Cardiac muscle cell (in vitro differentiated cells and primary cell): ENCODE results near the gene PRKG1. TPM values are rescaled to one million over a fixed set of nuclear protein-coding genes. Genes with fewer than 3 reads are reported as not detected.

Experiments used
- DNase-seq, 2 donors: peaks; one replicate each; pipeline versions ENCODE4 v3.0.0 to v3.0.0-alpha.2; 2010 to 2017; ENCODE audit warnings: low read depth in 1 of 2, low spot score in 1 of 2
- H3K27ac ChIP-seq: fragments of 200-600 bp; sonication (generic); 2 replicates; pipeline ENCODE4 v1.5.1; 2016
- H3K27me3 ChIP-seq: fragments of 200-600 bp; sonication (generic); 2 replicates; pipeline ENCODE4 v1.6.0; 2016; ENCODE audit warnings: control low read depth
- H3K36me3 ChIP-seq: fragments of 200-600 bp; sonication (generic); 2 replicates; pipeline ENCODE4 v1.5.1; 2016; ENCODE audit warnings: control low read depth
- H3K4me1 ChIP-seq: fragments of 200-600 bp; sonication (generic); 2 replicates; pipeline ENCODE4 v1.8.1; 2017; ENCODE audit warnings: low read depth, mild to moderate bottlenecking, mixed run types
- H3K4me3 ChIP-seq: fragments of 200-600 bp; sonication (generic); 2 replicates; pipeline ENCODE4 v1.5.1; 2016; ENCODE audit warnings: mild to moderate bottlenecking
- H3K9me3 ChIP-seq: fragments of 200-600 bp; sonication (generic); 2 replicates; pipeline ENCODE4 v1.5.1; 2017; ENCODE audit warnings: low read depth, mild to moderate bottlenecking, control low read depth
- polyA plus RNA-seq: library from polyadenylated mRNA; unstranded; fragments of >200 nt; fragmentation: Nextera tagmentation; extraction: Ambion mirVana; gene quantifications from 2 replicates; pipeline ENCODE4 v1.2.1, GENCODE V29; 2016
- total RNA-seq: library from RNA; depleted of rRNA; stranded (reverse); fragments of >200 nt; gene quantifications from 2 replicates; pipeline ENCODE4 v1.2.3, GENCODE V29; 2016
- TF ChIP-seq, protein P1 (sequence below): IDR thresholded peaks from 2 replicates; pipeline ENCODE4 v1.5.1; 2012; ENCODE audit warnings: low read depth, mild to moderate bottlenecking, low read length

PRKG1 gene
- total and polyA plus RNA-seq, 2 experiments from 2014 or later = 2.9 to 13.3 TPM

DNA sequence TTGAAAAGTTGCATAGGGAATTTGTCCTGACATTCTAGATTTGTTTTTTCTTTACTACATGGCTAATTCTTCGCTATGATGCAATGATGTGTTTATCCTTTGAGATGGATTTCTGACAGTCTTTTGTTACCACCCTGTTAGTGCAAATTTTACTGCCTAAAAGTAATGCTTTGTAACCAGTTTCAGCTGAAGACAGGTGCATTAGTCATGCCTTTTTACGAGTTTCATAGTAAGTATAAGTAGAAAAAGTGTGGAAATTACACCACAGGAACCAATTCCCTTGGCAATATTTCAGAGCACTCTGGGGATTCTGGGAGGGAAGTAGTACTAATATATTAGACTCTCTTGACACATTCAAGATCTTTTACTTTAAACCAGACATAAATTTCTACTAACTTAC, 982.0 kb downstream of the PRKG1 start:
- no peak for DNase-seq
- no peaks in the 10 kb centered on the region for H3K4me1 ChIP-seq
- TF ChIP-seq, protein P1, sequence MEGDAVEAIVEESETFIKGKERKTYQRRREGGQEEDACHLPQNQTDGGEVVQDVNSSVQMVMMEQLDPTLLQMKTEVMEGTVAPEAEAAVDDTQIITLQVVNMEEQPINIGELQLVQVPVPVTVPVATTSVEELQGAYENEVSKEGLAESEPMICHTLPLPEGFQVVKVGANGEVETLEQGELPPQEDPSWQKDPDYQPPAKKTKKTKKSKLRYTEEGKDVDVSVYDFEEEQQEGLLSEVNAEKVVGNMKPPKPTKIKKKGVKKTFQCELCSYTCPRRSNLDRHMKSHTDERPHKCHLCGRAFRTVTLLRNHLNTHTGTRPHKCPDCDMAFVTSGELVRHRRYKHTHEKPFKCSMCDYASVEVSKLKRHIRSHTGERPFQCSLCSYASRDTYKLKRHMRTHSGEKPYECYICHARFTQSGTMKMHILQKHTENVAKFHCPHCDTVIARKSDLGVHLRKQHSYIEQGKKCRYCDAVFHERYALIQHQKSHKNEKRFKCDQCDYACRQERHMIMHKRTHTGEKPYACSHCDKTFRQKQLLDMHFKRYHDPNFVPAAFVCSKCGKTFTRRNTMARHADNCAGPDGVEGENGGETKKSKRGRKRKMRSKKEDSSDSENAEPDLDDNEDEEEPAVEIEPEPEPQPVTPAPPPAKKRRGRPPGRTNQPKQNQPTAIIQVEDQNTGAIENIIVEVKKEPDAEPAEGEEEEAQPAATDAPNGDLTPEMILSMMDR = no peak
- no peaks in the 10 kb centered on the region for H3K9me3 ChIP-seq
- no peaks in the 10 kb centered on the region for H3K36me3 ChIP-seq
- H3K27ac ChIP-seq = no peak overlapping the region
- no peak overlapping the region for H3K4me3 ChIP-seq
- no peaks in the 10 kb centered on the region for H3K27me3 ChIP-seq

DNA sequence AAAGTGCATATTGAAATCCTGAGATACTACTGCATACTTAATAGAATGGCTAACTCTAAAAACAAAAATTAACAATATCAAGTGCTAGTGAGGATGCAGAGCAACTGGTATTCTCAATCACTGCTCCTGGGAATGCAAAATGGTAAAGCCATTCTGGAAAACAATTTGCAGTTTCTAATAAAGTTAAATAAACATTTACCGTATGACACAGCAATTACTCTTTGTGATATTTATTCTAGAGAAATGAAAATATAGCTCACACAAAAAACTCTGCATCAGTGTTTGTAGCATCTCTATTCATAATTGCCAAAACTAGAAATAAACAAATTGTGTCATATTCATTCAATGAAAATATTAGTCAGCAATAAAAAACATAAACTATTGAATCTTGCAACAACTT, 984.8 kb downstream of the PRKG1 start:
- no peak overlapping the region for H3K27ac ChIP-seq
- H3K27me3 ChIP-seq = no peaks in the 10 kb centered on the region
- no peaks in the 10 kb centered on the region for H3K4me1 ChIP-seq
- no peaks in the 10 kb centered on the region for H3K9me3 ChIP-seq
- TF ChIP-seq, protein P1 = no peak
- H3K36me3 ChIP-seq = no peaks in the 10 kb centered on the region
- H3K4me3 ChIP-seq = no peak overlapping the region
- DNase-seq = no peak

DNA sequence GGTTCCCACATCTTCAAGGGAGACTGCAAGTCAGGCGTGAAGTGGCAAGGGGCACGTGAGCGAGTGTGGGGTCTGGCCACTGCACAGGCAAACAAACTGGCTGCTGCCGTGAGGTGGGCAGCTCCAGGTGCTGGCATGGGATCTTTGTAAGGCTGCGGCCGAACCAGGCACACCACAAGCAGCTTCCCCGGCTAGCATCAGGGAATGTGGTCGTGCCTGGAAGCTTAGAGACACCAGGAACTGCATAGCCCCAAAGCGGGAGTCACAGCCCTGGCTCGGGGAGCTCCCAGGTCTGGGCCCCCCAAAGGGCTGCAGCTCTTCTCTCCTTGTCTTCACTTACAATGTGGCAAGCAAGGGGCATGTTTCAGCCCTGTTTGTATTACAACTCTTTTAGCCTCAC, 988.9 kb downstream of the PRKG1 start:
- TF ChIP-seq, protein P1 = no peak
- H3K36me3 ChIP-seq = no peaks in the 10 kb centered on the region

DNA sequence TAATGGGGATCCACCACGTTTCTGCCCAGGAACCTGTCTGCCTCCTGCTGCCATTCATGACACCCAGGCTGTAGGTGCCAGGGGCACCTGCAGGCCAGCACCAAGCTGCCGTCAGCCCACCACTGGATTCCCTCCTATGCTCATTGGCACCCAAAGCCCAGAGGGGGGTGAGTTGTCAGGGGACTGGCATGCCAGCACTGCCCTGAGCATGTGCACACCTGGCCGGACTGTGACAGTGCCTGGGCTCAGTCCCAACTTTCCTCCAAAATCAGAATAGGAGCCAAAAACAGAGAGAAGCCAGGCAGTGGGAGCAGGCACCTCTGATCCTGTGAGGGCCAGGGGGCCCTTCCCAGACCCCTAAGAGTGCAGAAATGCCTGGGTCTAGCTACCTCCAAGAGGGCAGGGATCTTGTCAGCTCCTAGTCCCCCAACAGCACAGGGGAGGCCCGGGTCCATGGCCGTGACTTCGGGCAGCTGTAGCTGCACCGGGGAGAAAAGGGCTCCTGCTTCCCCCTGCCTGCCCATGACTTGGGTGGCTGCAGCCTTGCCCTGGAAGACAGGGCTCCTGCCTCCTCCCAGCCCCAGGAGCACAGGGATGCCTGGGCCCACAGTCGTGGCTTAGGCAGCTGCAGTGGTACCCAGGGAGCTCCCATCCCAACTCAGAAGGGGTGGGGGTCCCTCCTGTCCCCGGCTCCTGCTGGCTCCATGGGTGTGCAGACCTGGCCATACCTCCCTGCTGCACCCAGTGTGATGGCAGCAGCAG, 990.0 kb downstream of the PRKG1 start:
- H3K27me3 ChIP-seq = no peaks in the 10 kb centered on the region
- TF ChIP-seq, protein P1 = no peak
- no peaks in the 10 kb centered on the region for H3K36me3 ChIP-seq
- no peaks in the 10 kb centered on the region for H3K9me3 ChIP-seq
- DNase-seq = no peak
- no peak overlapping the region for H3K27ac ChIP-seq
- H3K4me1 ChIP-seq = no peaks in the 10 kb centered on the region
- no peak overlapping the region for H3K4me3 ChIP-seq

More for the DNA sequence above, 988.9 kb downstream of the PRKG1 start:
- DNase-seq = no peak
- Histone ChIP-seq H3K27me3 (no peaks in the 10 kb centered on the region), H3K27ac (no peak overlapping the region), H3K4me1 (no peaks in the 10 kb centered on the region), H3K9me3 (no peaks in the 10 kb centered on the region), H3K4me3 (no peak overlapping the region)

DNA sequence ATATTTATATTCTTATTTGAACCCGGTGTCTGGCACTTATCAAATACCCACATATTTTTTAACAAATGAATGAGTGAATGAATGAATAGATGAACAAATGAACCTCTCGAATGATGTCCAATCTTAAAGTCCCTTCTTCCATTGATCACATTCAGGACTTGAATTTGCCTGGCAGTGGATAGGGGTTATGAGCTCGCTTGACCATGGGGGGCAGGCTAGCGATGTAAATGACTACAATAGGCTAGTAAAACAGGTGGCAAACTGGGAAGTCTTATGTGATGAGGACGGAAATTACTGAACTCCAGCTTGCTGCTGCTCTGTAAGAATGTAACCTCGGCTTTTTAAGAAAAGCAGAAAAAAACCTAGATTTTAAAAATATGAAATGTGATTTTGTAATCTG, 992.1 kb downstream of the PRKG1 start:
- no peak for DNase-seq
- TF ChIP-seq, protein P1 = no peak
- Histone ChIP-seq H3K4me1 (peaks cover under 1% of the 10 kb centered on the region), H3K4me3 (no peak overlapping the region), H3K9me3 (no peaks in the 10 kb centered on the region), H3K27me3 (no peaks in the 10 kb centered on the region), H3K27ac (no peak overlapping the region), H3K36me3 (no peaks in the 10 kb centered on the region)
